Panc1 (cell line): Measurements from ENCODE around the gene CCNG2. TPM values are rescaled to one million over a fixed set of nuclear protein-coding genes. Genes with fewer than 3 reads are reported as not detected.

Experiments
- ATAC-seq: fragments of 200-7000 bp; cut with Tn5 transposase; 2 replicates; pipeline ENCODE4 v1.9.1; 2020; ENCODE audit warnings: mild to moderate bottlenecking, moderate library complexity
- BruUV-seq: library from RNA; stranded (reverse); fragments of 400-500 nt; replicated peaks from 2 replicates; lab custom pipeline; 2021; lab: Mats Ljungman, UMichigan
- CTCF ChIA-PET: fragments of 300-600 bp; sonication (Branson Sonifier 250); formaldehyde crosslinking; loops from one replicate; lab custom pipeline; 2022; ENCODE audit warnings: antibody characterized with exemption; lab: Charles Lee
- POLR2A ChIA-PET: fragments of 300-600 bp; sonication (Branson Sonifier 250); formaldehyde crosslinking; loops from one replicate; lab custom pipeline; 2022; ENCODE audit warnings: antibody characterized with exemption; lab: Charles Lee
- DNase-seq: peaks from one replicate; pipeline ENCODE4 v3.0.0-alpha.2; 2010; ENCODE audit warnings: low read depth, low spot score
- H3K27ac ChIP-seq: 2 replicates; pipeline ENCODE4 v1.5.1; 2011; ENCODE audit warnings: mild to moderate bottlenecking, low read length, inconsistent platforms
- H3K27me3 ChIP-seq: fragments of 200-500 bp; sonication (Bioruptor generic); 2 replicates; pipeline ENCODE4 v1.6.0; 2014; ENCODE audit warnings: low read length, inconsistent platforms; ENCODE audit not compliant: control insufficient read depth, insufficient read depth
- H3K36me3 ChIP-seq: fragments of 200-500 bp; sonication (Bioruptor generic); 2 replicates; pipeline ENCODE4 v1.5.1; 2014; ENCODE audit warnings: inconsistent platforms, mild to moderate bottlenecking, low read length, moderate library complexity; ENCODE audit not compliant: control insufficient read depth, insufficient read depth
- H3K4me1 ChIP-seq: 2 replicates; pipeline ENCODE4 v1.5.1; 2011; ENCODE audit warnings: inconsistent platforms, mild to moderate bottlenecking, low read length, moderate library complexity; ENCODE audit not compliant: control insufficient read depth, insufficient read depth
- H3K4me3 ChIP-seq, 2 experiments: 2 replicates each; pipeline ENCODE4 v1.5.1; 2011 to 2012; ENCODE audit warnings: low read depth in 2 of 2, low read length in 2 of 2, mild to moderate bottlenecking in 2 of 2, inconsistent platforms in 1 of 2, moderate library complexity in 1 of 2
- H3K9me3 ChIP-seq: fragments of 200-500 bp; sonication (Bioruptor generic); 2 replicates; pipeline ENCODE4 v1.5.1; 2014; ENCODE audit warnings: low read depth, mild to moderate bottlenecking, inconsistent platforms, low read length, moderate library complexity; ENCODE audit not compliant: control insufficient read depth, insufficient read depth
- POLR2AphosphoS5 ChIP-seq: IDR thresholded peaks from 2 replicates; pipeline ENCODE4 v1.6.1; 2012; ENCODE audit warnings: mild to moderate bottlenecking, low read depth, low read length, moderate library complexity
- SIN3A ChIP-seq: IDR thresholded peaks from 2 replicates; pipeline ENCODE4 v1.6.1; 2012; ENCODE audit warnings: low read depth, mild to moderate bottlenecking, low read length, moderate library complexity, borderline replicate concordance; ENCODE audit not compliant: insufficient read depth
- TCF7L2 ChIP-seq: IDR thresholded peaks from 2 replicates; pipeline ENCODE4 v1.6.1; 2011; ENCODE audit warnings: mild to moderate bottlenecking, low read depth, low read length, inconsistent platforms
- in situ Hi-C: cut with HindIII; loops from 2 replicates; pipeline ENCODE4 v1.10.0; 2016; ENCODE audit warnings: low sequenced_read_pairs, low pct_unique_long_range_greater_than_20kb
- intact Hi-C: fragments of 100-400 bp; cut with micrococcal nuclease; formaldehyde crosslinking; loops from one replicate; pipeline ENCODE4 v1.10.0; 2022; ENCODE audit not compliant: unreplicated experiment
- total RNA-seq: library from RNA; stranded (reverse); gene quantifications from one replicate; pipeline ENCODE4 v1.2.1, GENCODE V29; 2021; ENCODE audit not compliant: unreplicated experiment
- TF ChIP-seq, protein P1 (sequence below): fragments of 450-650 bp; IDR thresholded peaks from 2 replicates; pipeline ENCODE4 v1.5.1; 2017; ENCODE audit warnings: mild to moderate bottlenecking
- TF ChIP-seq, protein P2 (sequence below), 2 experiments: IDR thresholded peaks; 2 replicates each; pipeline ENCODE4 v1.6.1; 2011 to 2012; ENCODE audit warnings: low read depth in 2 of 2, control low read depth in 1 of 2, low read length in 1 of 2, mild to moderate bottlenecking in 1 of 2, moderate library complexity in 1 of 2; ENCODE audit not compliant: insufficient read depth in 1 of 2

The CCNG2 gene
- total RNA-seq, 1 experiment from 2014 or later, result 18.4 TPM

DNA sequence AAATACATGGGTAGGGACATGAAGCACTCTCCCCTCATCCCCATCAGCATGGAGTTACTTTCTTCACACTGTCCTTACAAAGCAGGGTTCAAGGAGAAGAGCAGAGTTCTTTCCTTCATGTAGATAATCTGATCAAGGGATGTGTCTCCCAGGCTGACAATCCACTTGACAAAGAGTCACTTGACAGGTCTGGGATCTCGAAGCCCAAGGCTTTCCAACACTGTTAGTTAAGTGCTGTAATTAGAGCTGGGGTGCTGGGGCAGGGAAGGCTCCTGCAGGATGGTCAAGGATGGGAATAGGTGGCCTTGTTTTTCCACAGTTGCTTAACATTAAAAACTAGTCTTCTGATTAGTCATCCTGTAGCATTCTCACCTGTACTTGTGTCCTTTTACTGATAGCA, 38.0 kb downstream of the CCNG2 start:
- intact Hi-C loops, result no loop called here
- ATAC-seq (no peak), DNase-seq (no peak)
- Histone ChIP-seq H3K27ac (no peak overlapping the region), H3K9me3 (no peaks in the 10 kb centered on the region), H3K4me1 (no peaks in the 10 kb centered on the region), H3K27me3 (peaks cover under 1% of the 10 kb centered on the region), H3K36me3 (no peaks in the 10 kb centered on the region), H3K4me3 (no peak overlapping the region)
- BruUV-seq, result no TSS peak
- POLR2A ChIA-PET, result no interaction called here
- in situ Hi-C loops, result no loop called here
- TF ChIP-seq SIN3A (no peak), TCF7L2 (no peak), POLR2AphosphoS5 (no peak)
- TF ChIP-seq, protein P1, sequence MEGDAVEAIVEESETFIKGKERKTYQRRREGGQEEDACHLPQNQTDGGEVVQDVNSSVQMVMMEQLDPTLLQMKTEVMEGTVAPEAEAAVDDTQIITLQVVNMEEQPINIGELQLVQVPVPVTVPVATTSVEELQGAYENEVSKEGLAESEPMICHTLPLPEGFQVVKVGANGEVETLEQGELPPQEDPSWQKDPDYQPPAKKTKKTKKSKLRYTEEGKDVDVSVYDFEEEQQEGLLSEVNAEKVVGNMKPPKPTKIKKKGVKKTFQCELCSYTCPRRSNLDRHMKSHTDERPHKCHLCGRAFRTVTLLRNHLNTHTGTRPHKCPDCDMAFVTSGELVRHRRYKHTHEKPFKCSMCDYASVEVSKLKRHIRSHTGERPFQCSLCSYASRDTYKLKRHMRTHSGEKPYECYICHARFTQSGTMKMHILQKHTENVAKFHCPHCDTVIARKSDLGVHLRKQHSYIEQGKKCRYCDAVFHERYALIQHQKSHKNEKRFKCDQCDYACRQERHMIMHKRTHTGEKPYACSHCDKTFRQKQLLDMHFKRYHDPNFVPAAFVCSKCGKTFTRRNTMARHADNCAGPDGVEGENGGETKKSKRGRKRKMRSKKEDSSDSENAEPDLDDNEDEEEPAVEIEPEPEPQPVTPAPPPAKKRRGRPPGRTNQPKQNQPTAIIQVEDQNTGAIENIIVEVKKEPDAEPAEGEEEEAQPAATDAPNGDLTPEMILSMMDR, result no peak
- TF ChIP-seq, protein P2, sequence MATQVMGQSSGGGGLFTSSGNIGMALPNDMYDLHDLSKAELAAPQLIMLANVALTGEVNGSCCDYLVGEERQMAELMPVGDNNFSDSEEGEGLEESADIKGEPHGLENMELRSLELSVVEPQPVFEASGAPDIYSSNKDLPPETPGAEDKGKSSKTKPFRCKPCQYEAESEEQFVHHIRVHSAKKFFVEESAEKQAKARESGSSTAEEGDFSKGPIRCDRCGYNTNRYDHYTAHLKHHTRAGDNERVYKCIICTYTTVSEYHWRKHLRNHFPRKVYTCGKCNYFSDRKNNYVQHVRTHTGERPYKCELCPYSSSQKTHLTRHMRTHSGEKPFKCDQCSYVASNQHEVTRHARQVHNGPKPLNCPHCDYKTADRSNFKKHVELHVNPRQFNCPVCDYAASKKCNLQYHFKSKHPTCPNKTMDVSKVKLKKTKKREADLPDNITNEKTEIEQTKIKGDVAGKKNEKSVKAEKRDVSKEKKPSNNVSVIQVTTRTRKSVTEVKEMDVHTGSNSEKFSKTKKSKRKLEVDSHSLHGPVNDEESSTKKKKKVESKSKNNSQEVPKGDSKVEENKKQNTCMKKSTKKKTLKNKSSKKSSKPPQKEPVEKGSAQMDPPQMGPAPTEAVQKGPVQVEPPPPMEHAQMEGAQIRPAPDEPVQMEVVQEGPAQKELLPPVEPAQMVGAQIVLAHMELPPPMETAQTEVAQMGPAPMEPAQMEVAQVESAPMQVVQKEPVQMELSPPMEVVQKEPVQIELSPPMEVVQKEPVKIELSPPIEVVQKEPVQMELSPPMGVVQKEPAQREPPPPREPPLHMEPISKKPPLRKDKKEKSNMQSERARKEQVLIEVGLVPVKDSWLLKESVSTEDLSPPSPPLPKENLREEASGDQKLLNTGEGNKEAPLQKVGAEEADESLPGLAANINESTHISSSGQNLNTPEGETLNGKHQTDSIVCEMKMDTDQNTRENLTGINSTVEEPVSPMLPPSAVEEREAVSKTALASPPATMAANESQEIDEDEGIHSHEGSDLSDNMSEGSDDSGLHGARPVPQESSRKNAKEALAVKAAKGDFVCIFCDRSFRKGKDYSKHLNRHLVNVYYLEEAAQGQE (IDR thresholded peaks at IDR 0.05; ENCODE audit: insufficient read depth in 1 of 2, low read depth in 2 of 2, low read length in 1 of 2), result no peak
- CTCF ChIA-PET, result no interaction called here

- TF ChIP-seq, protein P2 (IDR thresholded peaks at IDR 0.05; ENCODE audit: insufficient read depth in 1 of 2, low read depth in 2 of 2, low read length in 1 of 2), result no peak
- TF ChIP-seq TCF7L2, result no peak
- TF ChIP-seq, protein P1, result no peak
- TF ChIP-seq SIN3A, result no peak
- no peak for TF ChIP-seq POLR2AphosphoS5
- intact Hi-C loops, result no loop called here
- BruUV-seq, result no TSS peak
- Histone ChIP-seq H3K36me3 (no peaks in the 10 kb centered on the region), H3K4me1 (no peaks in the 10 kb centered on the region), H3K27ac (no peak overlapping the region), H3K9me3 (no peaks in the 10 kb centered on the region), H3K4me3 (no peak overlapping the region), H3K27me3 (peaks cover 2% of the 10 kb centered on the region)
- CTCF ChIA-PET, result no interaction called here
- POLR2A ChIA-PET, result no interaction called here
- ATAC-seq, result no peak
- in situ Hi-C loops, result no loop called here
- DNase-seq, result no peak
These were observed 39.9 kb downstream of the CCNG2 start for GRCh38 chr4:77196866-77197265.
